Stimulated activated CD8-positive, alpha-beta memory T cell treated with anti-CD3 and anti-CD28 coated beads, Interleukin-2, amount 100 ng/mL, for 1 hour (primary cell): Measurements from ENCODE around the gene CLEC18B.
A peak's percentile ranks its signal among the peaks of the same experiment; 100 is the strongest.
"Not testable (repeated sequence)": the region's sequence is repeated elsewhere in the genome, so short reads cannot be mapped to it uniquely, and the experiment has no call there.

Source experiments
- DNase-seq, 2 donors: peaks; one replicate each; pipeline ENCODE4 v3.0.0-alpha.2; 2020; ENCODE audit warnings: low read depth in 2 of 2

Gene CLEC18B

DNA sequence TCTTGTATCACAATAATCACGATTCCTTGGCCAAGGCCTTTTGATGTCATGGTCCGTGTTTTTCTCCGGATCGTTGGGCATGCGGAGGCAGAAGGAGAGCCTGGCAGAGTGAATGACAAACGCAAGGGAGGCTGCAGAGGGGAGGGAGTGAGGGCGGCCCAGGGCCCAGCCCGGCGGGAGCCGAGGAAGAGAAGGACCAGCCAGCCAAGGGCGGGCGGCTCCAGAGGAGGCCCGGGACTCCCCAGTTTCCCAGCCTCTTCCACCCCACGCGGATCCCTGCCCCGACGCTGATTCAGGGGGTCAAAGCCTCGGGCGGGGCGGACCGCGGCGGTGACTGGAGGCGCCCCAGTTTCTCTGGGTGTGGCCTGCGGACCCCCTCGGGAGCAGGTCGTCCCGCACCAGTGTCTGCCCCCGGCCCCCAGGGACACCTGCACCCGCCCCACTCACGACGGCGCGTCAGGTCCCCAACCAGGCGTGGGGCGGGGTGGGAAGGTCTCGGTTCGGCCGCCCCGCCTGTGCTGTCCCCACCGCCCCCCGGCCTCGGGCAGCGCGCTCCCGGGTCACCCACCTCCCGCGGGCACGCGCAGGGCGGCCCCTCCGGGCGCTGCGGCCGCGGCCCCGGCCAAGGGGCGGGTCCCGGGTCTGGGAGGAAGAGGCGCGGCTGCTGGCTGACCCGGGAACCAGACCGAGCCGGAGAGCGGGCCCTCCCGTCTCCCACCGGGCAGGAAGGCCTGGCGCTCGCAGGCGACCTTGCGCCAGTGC lies 14.5 kb downstream of the CLEC18B start:
- not testable (repeated sequence) for DNase-seq

DNA sequence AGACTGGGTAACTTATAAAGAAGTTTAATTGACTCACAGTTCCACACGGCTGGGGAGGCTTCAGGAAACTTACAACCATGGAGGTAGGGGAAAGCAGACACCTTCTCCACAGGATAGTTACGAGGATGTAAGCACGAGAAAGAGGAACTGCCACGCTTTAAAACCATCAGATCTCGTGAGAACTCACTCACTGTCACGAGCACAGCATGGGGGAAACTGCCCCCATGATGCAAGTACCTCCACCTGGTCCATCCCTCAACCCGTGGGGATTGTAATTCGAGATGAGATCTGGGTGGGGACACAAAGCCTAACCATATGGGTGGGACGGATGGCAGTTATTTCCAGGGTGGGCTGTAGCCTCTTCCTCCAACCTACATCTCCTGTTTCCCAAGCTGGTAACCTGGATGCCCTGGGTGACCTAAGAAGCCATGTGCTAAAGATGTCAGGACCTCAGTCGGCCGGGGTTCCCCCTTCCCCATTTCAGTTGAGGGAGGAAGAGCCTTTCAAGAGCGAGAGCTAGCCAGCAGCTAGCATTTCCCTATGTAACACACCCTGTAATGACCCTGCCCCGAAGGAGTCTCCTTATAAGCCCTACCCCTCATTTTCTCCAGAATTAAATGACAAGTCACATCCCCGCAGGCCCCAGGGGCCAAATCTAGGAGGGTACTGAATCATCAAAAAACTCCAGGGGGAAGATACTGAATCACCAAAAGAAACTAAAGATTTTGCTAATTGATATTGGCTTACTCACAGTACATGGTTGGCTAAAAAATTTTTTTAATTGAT lies 16.9 kb downstream of the CLEC18B start:
- DNase-seq, result not testable (repeated sequence)

DNA sequence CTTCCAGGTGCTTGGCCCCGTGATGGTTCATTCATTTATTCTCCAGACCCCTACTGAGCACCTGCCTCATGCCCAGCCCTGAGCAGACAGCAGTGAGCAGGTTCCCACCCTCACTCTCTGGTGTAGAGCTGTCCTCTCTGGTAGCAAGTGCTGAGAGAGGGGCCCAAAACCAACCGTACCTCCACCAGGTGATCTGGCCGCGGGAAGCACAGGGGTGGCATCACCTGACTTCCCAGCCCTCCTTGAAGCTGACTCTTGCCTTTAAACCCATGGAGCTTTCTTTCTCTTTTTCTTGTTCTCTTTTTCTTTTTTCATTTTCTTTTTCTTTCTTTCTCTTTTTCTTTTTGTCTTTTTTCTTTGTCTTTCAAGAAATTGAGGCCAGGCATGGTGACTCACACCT lies 21.0 kb downstream of the CLEC18B start:
- not testable (repeated sequence) for DNase-seq

DNA sequence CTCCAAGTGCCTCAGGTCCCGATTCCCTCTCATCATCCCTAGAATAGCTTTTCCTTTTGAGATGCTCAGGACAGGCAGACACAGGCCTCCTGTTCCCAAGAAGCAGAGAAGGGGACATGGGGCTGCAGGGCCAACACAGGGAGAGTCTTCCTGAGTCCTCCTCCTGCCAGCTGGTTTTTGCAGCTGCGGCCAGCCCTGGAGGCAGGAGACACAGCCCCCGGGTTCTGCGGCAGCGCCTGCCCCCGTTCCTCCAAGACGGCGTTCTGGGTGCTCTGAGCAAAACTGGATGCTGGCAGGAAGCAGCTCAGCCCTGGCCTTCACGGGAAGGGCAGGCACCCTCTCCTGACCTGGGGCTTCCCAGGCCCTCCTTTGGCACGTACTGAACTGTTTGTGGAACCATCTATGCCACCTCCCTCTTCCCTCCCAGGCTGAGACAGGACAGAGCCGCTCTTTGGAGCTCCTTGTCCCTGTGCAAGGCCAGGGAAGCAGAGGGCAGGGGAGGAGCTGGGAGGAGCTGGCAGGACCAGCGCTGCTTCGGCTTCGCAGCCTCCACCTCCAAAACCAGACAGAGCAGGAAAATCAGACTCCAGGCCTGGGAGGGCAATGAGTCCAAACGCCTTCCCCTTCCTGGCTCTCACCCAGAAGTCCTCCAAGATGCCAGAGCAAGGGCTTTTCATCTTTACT lies 22.9 kb downstream of the CLEC18B start:
- not testable (repeated sequence) for DNase-seq

DNA sequence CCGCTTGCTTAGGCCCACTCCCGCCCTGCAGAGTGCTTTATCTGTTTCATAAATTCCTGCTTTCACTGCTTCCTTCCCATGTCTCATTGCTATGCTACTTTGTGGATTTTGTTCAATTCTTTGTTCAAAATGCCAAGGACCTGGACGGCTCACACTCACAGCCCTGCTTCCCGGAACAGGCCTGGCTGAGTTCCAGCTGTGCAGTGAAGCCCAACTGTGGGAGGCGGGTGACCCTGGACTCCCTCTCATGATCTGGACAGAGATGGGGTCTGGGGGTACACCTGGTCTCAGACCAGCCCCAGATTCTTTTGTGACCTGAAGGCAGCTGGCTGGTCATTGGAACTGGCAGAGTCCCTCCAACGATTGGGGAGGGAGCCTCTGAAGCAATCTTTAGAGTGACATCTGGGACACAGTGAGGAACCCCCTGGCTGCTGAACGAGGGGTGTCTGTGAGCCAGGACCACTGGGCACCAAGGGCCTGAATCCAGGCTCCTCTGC lies 24.7 kb downstream of the CLEC18B start:
- not testable (repeated sequence) for DNase-seq

DNA sequence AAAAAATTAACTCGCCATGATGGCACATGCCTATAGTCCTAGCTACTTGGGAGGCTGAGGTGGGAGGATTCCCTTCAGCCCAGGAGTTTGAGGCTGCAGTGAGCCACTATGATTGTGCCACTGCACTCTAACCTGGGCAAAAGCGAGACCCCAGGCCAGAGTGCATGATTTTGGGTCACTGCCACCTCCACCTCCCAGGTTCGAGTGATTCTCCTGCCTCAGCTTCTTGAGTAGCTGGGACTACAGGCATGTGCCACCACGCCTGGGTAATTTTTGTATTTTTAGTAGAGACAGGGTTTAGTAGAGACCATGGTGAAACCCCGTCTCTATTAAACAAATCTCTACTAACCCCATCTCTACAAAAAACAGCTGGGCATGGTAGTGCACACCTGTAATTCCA lies 26.7 kb downstream of the CLEC18B start:
- DNase-seq, result not testable (repeated sequence)

DNA sequence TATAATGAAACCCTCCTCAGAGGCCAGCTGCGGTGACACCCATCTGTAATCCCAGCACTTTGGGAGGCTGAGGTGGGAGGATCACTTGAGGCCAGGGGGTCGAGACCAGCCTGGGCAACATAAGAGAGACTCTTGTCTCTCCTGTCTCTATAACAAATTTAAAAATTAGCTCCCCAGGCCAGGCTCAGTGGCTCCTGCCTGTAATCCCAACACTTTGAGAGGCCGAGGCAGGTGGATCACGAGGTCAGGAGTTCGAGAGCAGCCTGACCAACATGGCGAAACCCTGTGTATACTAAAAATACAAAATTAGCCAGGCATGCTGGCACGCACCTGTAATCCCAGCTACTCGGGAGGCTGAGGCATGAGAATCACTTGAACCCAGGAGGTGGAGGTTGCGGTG lies 27.1 kb downstream of the CLEC18B start:
- not testable (repeated sequence) for DNase-seq

DNA sequence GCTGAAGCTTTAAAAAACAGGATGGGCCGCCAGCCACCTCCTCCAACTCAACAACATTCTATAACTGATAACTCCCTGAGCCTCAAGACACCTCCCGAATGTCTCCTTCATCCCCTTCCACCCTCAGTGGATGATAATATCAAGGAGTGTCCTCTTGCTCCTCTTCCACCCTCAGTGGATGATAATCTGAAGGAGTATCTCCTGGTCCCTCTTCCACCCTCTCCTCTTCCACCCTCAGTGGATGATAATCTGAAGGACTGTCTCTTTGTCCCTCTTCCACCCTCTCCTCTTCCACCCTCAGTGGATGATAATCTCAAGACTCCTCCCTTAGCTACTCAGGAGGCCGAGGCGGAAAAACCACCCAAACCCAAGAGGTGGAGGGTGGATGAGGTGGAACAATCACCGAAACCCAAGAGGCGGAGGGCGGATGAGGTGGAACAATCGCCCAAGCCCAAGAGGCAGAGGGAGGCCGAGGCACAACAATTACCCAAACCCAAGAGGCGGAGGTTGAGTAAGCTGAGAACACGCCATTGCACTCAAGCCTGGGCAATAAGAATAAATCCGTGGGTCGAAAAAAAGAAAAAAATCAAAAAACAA lies 29.7 kb downstream of the CLEC18B start:
- DNase-seq, result not testable (repeated sequence)

DNA sequence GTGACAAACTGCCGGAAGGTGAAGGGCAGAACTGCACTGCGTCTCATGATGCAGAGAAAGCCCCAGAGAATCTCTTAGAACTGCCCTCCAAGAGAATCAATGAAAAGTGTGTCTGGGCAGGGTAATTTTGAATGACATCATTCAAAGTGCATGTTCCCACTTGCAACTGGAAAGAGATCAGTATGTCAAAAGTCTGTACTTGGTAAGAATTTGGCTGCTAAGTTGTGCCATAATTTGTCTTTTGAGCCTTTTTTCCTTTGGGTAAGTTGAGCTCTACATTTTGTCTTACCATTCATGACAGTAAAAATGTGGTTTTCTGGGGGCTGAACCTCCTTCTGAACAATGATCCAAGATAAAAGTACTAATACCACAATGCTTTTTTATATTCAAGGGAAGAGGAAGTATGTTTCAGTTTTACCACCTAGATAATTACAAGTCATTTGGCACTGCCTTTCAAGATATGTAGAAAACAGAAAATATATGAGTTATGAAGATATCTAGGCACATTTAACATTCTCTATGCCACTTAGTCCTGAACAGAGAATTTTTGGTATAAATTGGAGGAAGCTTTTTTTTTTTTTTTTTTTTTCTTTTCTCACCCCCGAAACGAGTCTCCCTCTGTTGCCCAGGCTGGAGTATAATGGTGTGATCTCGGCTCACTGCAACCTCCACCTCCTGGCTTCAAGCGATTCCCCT lies 38.8 kb downstream of the CLEC18B start:
- DNase-seq, result not testable (repeated sequence)

DNA sequence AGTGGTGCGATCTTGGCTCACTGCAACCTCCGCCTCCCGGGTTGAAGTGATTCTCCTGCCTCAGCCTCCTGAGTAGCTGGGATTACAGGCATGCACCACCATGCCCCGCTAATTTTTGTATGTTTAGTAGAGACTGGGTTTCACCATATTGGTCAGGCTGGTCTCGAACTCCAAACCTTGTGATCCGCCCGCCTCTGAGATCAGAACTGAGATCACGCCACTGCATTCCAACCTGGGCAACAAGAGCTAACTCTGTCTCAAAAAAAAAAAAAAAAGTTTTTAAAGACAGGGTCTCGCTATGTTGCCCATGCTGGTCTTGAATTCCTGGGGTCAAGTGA lies 47.5 kb downstream of the CLEC18B start:
- DNase-seq, result not testable (repeated sequence)

DNA sequence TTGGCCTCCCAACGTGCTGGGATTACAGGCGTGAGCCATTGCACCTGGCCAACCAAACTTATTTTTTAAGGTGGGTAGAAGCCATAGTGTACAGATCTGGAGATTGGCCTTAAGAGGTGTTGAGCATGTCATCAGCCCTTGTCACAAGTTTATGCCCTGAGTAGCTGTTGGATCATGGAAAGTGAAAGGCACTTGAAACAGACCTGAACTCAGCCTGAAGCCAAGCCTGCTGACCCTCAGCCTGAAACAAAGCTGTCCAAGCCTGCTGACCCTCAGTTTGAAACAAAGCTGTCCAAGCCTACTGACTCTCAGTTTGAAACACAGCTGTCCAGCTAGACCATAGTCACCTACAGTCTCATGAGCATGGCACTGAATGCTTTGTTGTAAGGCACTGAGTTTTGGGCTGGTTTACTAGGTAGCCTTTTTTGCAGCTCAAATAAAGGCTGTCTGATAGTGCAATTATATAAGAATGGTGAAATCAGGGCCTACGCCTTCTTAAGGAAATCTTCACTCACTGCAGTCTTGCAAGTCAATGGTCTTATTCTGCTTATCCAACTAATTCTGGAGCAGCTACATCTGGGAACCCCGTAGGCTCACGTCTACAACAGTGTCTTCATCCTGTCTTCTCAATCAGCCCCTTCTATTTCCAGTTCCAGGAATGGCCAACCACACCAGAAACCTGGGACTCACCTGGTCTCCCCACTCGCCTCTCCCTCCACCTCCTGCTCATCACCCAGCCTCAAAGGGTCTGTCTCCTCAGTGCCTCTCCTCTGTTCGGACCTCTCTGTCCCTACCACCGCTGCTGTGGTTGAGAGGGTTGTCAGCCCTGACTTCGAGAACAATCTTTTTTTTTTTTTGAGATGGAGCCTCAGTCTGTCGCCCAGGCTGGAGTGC lies 48.1 kb downstream of the CLEC18B start:
- no peak for DNase-seq

DNA sequence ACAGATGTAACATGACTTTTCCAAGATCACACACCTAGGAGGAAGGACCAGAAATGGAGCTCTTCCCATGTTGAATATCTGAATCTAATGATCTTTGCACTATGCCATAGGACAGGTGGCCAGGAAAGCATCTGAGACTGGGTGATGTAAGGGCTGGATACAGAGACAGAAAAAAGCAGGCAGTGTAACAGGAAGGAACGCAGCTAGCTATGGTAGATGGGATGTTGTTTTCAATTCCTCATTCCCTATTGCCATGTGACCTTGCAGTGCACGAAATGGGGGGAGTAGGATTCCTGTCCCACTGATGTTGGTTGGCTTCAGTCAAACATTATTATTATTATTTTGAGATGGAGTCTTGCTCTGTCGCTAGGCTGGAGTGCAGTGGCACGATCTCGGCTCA lies 48.9 kb downstream of the CLEC18B start:
- DNase-seq, result no peak

DNA sequence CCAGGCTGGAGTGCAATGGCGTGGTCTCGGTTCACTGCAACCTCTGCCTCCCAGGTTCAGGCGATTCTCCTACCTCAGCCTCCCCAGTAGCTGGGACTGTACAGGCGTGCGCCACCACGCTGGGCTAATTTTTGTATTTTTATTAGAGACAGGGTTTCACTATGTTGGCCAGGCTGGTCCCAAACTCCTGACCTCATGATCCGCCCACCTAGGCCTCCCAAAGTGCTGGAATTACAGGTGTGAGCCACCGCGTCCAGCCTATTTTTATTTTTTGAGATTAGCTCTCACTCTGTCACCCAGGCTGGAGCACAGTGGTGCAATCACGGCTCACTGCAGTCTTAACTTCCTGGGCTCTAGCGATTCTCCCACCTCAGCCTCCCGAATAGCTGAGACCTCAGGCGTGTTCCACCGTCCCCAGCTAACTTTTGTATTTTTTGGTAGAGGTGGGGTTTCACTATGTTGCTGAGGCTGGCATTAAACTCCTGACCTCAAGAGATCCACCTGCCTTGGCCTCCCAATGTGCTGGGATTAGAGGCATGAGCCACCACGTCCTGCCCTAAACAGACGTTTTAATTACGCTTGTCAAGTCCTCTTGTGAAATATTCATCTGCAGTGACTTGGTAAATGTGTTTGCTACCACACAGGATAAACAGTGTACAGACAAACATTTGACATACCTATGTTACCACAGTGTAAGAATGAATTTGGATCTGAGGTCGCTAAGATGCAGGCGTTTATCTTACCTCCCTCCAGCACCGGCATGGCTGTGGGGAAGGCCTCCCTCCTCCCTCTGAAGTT lies 50.7 kb downstream of the CLEC18B start:
- DNase-seq, result not testable (repeated sequence)

DNA sequence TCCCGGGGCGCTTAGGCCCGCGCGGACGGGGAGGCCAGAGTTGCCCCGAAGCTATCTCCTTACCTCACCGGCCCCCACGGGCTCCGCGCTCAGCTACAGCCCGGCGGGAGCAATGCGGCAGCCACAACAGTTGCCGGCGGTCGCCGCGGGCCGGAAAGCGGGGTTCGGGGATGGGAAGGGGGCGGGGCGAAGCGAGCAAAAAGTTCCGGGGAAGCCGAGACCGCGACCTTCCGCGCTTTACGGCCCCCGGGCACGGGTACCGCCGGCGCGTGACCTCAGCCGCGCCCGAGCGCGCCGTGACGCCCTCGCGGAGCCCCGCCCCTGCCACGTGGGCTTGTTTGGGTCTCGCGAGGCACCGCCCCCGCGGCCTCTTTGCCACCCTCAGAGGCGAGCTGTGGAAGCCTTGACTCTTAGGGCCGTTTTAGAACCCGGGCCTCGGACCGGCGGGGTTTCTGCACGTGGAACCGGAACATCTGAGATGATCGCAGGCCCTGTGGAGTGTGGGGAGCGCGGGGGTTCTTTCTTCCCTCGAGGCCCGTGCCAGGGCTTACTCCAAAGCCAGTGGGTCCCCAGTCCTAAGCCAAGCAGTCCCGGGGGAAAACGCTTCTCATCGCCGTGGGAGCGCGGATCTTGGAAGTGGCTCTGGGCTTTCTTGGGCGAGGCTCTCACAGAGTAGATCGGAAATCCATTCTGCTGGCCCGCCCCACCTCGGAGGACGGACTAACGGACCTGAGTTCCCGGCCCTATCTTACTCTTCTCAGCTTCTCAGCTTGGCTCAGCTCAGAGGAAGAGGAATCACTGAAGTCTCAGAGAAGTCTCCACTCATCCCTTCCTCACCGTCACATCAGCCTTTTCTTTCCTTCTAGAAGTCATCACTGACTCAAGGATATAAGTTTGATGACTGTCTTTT lies 53.0 kb downstream of the CLEC18B start:
- DNase-seq, result peak; percentile 95 to 100

DNA sequence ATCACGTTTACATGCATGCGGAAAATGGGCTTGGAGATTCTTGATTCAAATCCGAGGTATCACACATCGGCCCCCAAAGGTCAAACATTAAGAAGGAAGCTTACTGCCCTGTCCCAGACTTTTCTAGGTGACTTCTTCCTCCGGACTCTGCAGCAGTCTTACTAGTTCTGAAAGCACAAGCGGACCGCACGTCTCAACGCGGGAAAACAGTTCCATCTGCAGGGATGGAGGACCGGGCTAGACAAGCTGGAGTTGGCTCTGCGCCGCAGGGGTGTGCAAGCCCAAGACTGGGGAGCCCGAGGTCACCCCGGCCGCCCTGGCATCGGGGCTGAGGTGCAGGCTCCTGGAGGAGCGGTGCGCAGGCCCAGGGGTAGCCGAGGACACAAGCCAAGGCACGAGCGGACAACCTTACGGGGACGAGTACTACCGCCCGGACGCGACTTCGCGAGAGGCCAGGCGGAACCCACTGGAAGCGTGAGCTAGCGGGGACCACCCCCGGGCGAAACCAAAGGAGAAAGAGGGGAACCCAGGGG lies 53.7 kb downstream of the CLEC18B start:
- not testable (repeated sequence) for DNase-seq

DNA sequence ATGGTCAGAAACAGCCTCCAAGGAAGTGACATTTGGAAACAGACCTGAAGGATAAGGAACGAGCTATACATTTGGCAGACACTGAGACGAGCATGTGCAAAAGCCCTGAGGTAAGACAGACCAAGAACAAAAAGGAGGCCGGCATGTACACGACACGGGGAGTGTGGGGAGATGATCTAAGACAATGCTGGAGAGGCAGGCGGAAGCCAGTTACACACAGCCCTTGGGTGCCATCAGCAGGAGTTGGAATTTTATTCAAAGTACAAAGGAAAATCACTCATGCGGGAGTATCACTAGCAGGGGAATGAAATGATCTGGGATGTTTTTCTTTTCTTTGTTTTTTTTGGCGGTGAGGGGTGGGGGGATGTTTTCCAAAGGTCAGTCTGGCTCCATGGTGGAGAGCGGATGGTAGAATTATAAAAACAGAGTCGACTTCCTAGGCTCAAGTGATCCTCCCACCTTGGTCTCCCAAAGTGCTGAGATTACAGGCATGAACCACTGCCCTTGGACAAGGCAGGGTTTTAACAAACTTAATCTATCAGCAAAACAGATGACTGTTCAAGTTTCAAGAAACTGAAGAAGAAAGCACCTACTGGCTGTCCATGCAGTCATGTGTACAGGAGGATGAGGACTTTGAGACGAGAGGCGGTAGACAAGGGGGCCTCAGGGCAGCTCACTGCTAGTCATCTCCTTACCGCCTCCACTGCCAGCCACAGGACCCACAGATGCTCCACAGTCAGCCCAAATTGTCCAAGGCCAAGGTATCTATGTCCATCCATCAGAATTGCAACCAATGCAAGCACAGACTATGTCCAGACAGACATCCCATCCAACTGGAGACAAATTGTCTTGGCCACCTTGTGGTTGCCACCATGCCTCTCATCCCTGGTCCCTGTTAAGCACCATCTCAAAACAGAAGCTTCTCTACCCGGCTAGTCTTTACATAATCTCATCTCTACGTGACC lies 59.4 kb downstream of the CLEC18B start:
- not testable (repeated sequence) for DNase-seq
